IMR-90 (cell line): Measurements from ENCODE around the gene PSME4. TPM values are rescaled to one million over a fixed set of nuclear protein-coding genes. Genes with fewer than 3 reads are reported as not detected.

Source experiments
- ATAC-seq: fragments of 200-7000 bp; cut with Tn5 transposase; 2 replicates; pipeline ENCODE4 v1.9.1; 2020; ENCODE audit warnings: low read depth, mild to moderate bottlenecking, moderate library complexity
- BruUV-seq: library from RNA; stranded (reverse); fragments of 400-500 nt; replicated peaks from 2 replicates; lab custom pipeline; 2021; lab: Mats Ljungman, UMichigan
- CTCF ChIA-PET: fragments of 300-600 bp; formaldehyde crosslinking; extraction: SDS; loops from one replicate; lab custom pipeline; 2021; ENCODE audit warnings: antibody characterized with exemption; lab: Yijun Ruan, JAX
- POLR2A ChIA-PET: fragments of 300-600 bp; sonication (Branson Sonifier 250); formaldehyde crosslinking; loops from one replicate; lab custom pipeline; 2022; ENCODE audit warnings: antibody characterized with exemption; ENCODE audit not compliant: unreplicated experiment; lab: Charles Lee
- DNase-seq: peaks from one replicate; pipeline ENCODE4 v3.0.0; 2013
- H2AFZ ChIP-seq: replicated peaks from 2 replicates; pipeline ENCODE3; 2013; ENCODE audit warnings: low read length, mild to moderate bottlenecking; ENCODE audit not compliant: poor library complexity
- H2AK5ac ChIP-seq: 2 replicates; pipeline ENCODE4 v1.6.1; 2013; ENCODE audit warnings: low read depth, low read length, inconsistent platforms
- H2AK9ac ChIP-seq: replicated peaks from 2 replicates; pipeline ENCODE3; 2013; ENCODE audit warnings: mild to moderate bottlenecking, low read depth, low read length, moderate library complexity; ENCODE audit not compliant: poor library complexity
- H2BK120ac ChIP-seq: 2 replicates; pipeline ENCODE4 v1.6.1; 2013; ENCODE audit warnings: low read depth, low read length, inconsistent platforms
- H2BK15ac ChIP-seq: 3 replicates; pipeline ENCODE4 v1.6.1; 2013; ENCODE audit warnings: low read depth, low read length, inconsistent platforms
- H2BK20ac ChIP-seq: 2 replicates; pipeline ENCODE4 v1.6.1; 2013; ENCODE audit warnings: low read depth, mild to moderate bottlenecking, inconsistent platforms, low read length, moderate library complexity
- H2BK5ac ChIP-seq: 2 replicates; pipeline ENCODE4 v1.6.1; 2013; ENCODE audit warnings: mild to moderate bottlenecking, low read depth, low read length, inconsistent platforms; ENCODE audit not compliant: poor library complexity, severe bottlenecking
- H3K14ac ChIP-seq: replicated peaks from 2 replicates; pipeline ENCODE4 v1.6.1; 2013; ENCODE audit warnings: low read depth, low read length, inconsistent platforms
- H3K18ac ChIP-seq: 2 replicates; pipeline ENCODE4 v1.6.1; 2013; ENCODE audit warnings: low read depth, low read length, control low read depth
- H3K23ac ChIP-seq: 2 replicates; pipeline ENCODE4 v1.6.1; 2013; ENCODE audit warnings: low read depth, low read length, inconsistent platforms
- H3K27ac ChIP-seq: 2 replicates; pipeline ENCODE4 v1.5.1; 2013; ENCODE audit warnings: mild to moderate bottlenecking, control low read depth, low read length; ENCODE audit not compliant: insufficient read depth
- H3K27me3 ChIP-seq: 2 replicates; pipeline ENCODE4 v1.6.1; 2013; ENCODE audit warnings: low read length; ENCODE audit not compliant: control insufficient read depth, insufficient read depth
- H3K36me3 ChIP-seq: 2 replicates; pipeline ENCODE4 v1.6.1; 2013; ENCODE audit warnings: low read length, mixed read lengths; ENCODE audit not compliant: control insufficient read depth, insufficient read depth
- H3K4ac ChIP-seq: 2 replicates; pipeline ENCODE4 v1.6.1; 2013; ENCODE audit warnings: low read depth, low read length, inconsistent platforms
- H3K4me1 ChIP-seq: 2 replicates; pipeline ENCODE4 v1.6.1; 2013; ENCODE audit warnings: low read length, mixed read lengths; ENCODE audit not compliant: control insufficient read depth, insufficient read depth
- H3K4me2 ChIP-seq: 2 replicates; pipeline ENCODE4 v1.6.1; 2013; ENCODE audit warnings: low read depth, mild to moderate bottlenecking, control low read depth, low read length, moderate library complexity
- H3K4me3 ChIP-seq: 2 replicates; pipeline ENCODE4 v1.5.1; 2013; ENCODE audit warnings: low read depth, mild to moderate bottlenecking, control low read depth, low read length, moderate library complexity; ENCODE audit not compliant: insufficient read depth
- H3K56ac ChIP-seq: 2 replicates; pipeline ENCODE4 v1.6.1; 2013; ENCODE audit warnings: low read length, inconsistent platforms; ENCODE audit not compliant: insufficient read depth; ENCODE audit errors: extremely low read depth
- H3K79me1 ChIP-seq, 2 experiments: 2 replicates each; pipeline ENCODE4 v1.6.1; 2013; ENCODE audit warnings: low read length in 2 of 2, inconsistent platforms in 1 of 2, low read depth in 1 of 2
- H3K9ac ChIP-seq: 2 replicates; pipeline ENCODE4 v1.6.1; 2013; ENCODE audit warnings: low read depth, low read length, control low read depth
- H3K9me1 ChIP-seq: 2 replicates; pipeline ENCODE4 v1.6.1; 2013; ENCODE audit warnings: low read length, inconsistent platforms; ENCODE audit not compliant: insufficient read depth
- H3K9me3 ChIP-seq: 2 replicates; pipeline ENCODE4 v1.6.1; 2013; ENCODE audit warnings: low read length; ENCODE audit not compliant: control insufficient read depth, insufficient read depth
- H4K20me1 ChIP-seq: 2 replicates; pipeline ENCODE4 v1.6.1; 2013; ENCODE audit warnings: low read length, inconsistent platforms; ENCODE audit not compliant: insufficient read depth
- H4K5ac ChIP-seq: 2 replicates; pipeline ENCODE4 v1.6.1; 2013; ENCODE audit warnings: mild to moderate bottlenecking, low read depth, low read length, control low read depth
- H4K8ac ChIP-seq, 2 experiments: 2 replicates each; pipeline ENCODE4 v1.6.1; 2013; ENCODE audit warnings: low read depth in 2 of 2, low read length in 2 of 2, control low read depth in 1 of 2, inconsistent platforms in 1 of 2
- H4K91ac ChIP-seq: 2 replicates; pipeline ENCODE4 v1.6.1; 2013; ENCODE audit warnings: low read depth, low read length, inconsistent platforms; ENCODE audit not compliant: insufficient read depth
- CEBPB ChIP-seq: IDR thresholded peaks from 2 replicates; pipeline ENCODE4 v1.6.1; 2012; ENCODE audit warnings: low read depth, low read length, improper control_type of control experiment
- CHD1 ChIP-seq: IDR thresholded peaks from 2 replicates; pipeline ENCODE4 v1.6.1; 2012; ENCODE audit warnings: low read depth, low read length, improper control_type of control experiment
- CTCF ChIP-seq: conservative IDR thresholded peaks from 2 replicates; pipeline ENCODE4 v1.5.1; 2012; ENCODE audit warnings: mild to moderate bottlenecking, low read depth, low read length, improper control_type of control experiment
- ELK1 ChIP-seq: fragments of 150-350 bp; IDR thresholded peaks from 2 replicates; pipeline ENCODE4 v1.6.1; 2016; ENCODE audit warnings: low read depth, mild to moderate bottlenecking, low read length, moderate library complexity, borderline replicate concordance
- FOS ChIP-seq: fragments of 150-350 bp; IDR thresholded peaks from 2 replicates; pipeline ENCODE4 v1.6.1; 2016; ENCODE audit warnings: low read depth, low read length
- MAFK ChIP-seq: IDR thresholded peaks from 2 replicates; pipeline ENCODE4 v1.6.1; 2012; ENCODE audit warnings: low read depth, low read length, improper control_type of control experiment
- MAZ ChIP-seq: IDR thresholded peaks from 2 replicates; pipeline ENCODE4 v1.6.1; 2012; ENCODE audit warnings: low read depth, mild to moderate bottlenecking, low read length, improper control_type of control experiment, moderate library complexity, borderline replicate concordance
- MXI1 ChIP-seq: IDR thresholded peaks from 2 replicates; pipeline ENCODE4 v1.6.1; 2012; ENCODE audit warnings: low read depth, mild to moderate bottlenecking, low read length, moderate library complexity, borderline replicate concordance
- NFE2L2 ChIP-seq: fragments of 150-350 bp; IDR thresholded peaks from 2 replicates; pipeline ENCODE4 v1.6.1; 2016; ENCODE audit warnings: low read depth, mild to moderate bottlenecking, low read length
- POLR2A ChIP-seq: IDR thresholded peaks from 2 replicates; pipeline ENCODE4 v1.6.1; 2012; ENCODE audit warnings: mild to moderate bottlenecking, low read depth, low read length
- RAD21 ChIP-seq: IDR thresholded peaks from 2 replicates; pipeline ENCODE4 v1.6.1; 2012; ENCODE audit warnings: low read length, improper control_type of control experiment
- RCOR1 ChIP-seq: IDR thresholded peaks from 2 replicates; pipeline ENCODE4 v1.6.1; 2012; ENCODE audit warnings: mild to moderate bottlenecking, low read length, improper control_type of control experiment; ENCODE audit not compliant: insufficient replicate concordance
- RFX5 ChIP-seq: IDR thresholded peaks from 2 replicates; pipeline ENCODE4 v1.8.0; 2012; ENCODE audit warnings: low read depth, mild to moderate bottlenecking, low read length, moderate library complexity
- SMC3 ChIP-seq: fragments of 150-350 bp; IDR thresholded peaks from 2 replicates; pipeline ENCODE4 v1.6.1; 2016; ENCODE audit warnings: low read depth, mild to moderate bottlenecking, antibody characterized with exemption, low read length, moderate library complexity
- USF2 ChIP-seq: fragments of 150-350 bp; IDR thresholded peaks from 2 replicates; pipeline ENCODE4 v1.6.1; 2017; ENCODE audit warnings: mild to moderate bottlenecking, antibody characterized with exemption, low read length, low read depth
- WGBS, 2 experiments: methylation state at CpG; one replicate each; pipeline versions ENCODE4 v1.1.5 to v1.1.7; 2013; ENCODE audit warnings: missing lambda C conversion rate in 2 of 2; ENCODE audit not compliant: insufficient read length in 1 of 2; ENCODE audit errors: extremely low coverage in 2 of 2; 5-methylcytosine and 5-hydroxymethylcytosine counted together
- dilution Hi-C: fragments of 300-500 bp; cut with HindIII; formaldehyde crosslinking; loops from one replicate; pipeline ENCODE4 v1.14.3; 2018; ENCODE audit warnings: low sequenced_read_pairs; ENCODE audit not compliant: unreplicated experiment
- in situ Hi-C: fragments of 300-500 bp; cut with MboI; formaldehyde crosslinking; loops from 3 replicates; pipeline ENCODE4 v1.14.3; 2019; ENCODE audit warnings: low sequenced_read_pairs, inconsistent platforms, mixed read lengths
- intact Hi-C: fragments of 100-400 bp; cut with micrococcal nuclease; formaldehyde crosslinking; loops from 2 replicates; pipeline ENCODE4 v1.10.0; 2022
- polyA plus RNA-seq, 3 experiments: library from polyadenylated mRNA; depleted of rRNA; stranded (reverse); fragments of >200 nt; gene quantifications; 2 replicates each; pipeline ENCODE4 v1.2.3, GENCODE V29; 2012; ENCODE audit warnings: low replicate concordance in 1 of 3
- total RNA-seq: library from RNA; depleted of rRNA; stranded (reverse); fragments of >200 nt; gene quantifications from 2 replicates; pipeline ENCODE4 v1.2.3, GENCODE V29; 2012

PSME4 gene
- total and polyA plus RNA-seq, 2 of the 4 experiments (the other 2 are of a cell fraction), result 28.2 to 61.3 TPM

GRCh38 chr2:53861824-53862223 lies 109.0 kb downstream of the PSME4 start:
- Histone ChIP-seq H2BK5ac (no peak overlapping the region), H3K4ac (no peak overlapping the region), H3K79me1 (peaks cover 6 to 10% of the 10 kb centered on the region in 2 experiments; a peak in 3 of 4 replicates), H2BK120ac (no peak overlapping the region), H3K27me3 (no peaks in the 10 kb centered on the region), H2BK15ac (no peak overlapping the region), H2AK9ac (no peak overlapping the region), H2AK5ac (no peak overlapping the region), H4K20me1 (no peaks in the 10 kb centered on the region), H3K56ac (no peak overlapping the region), H3K27ac (no peak overlapping the region), H4K8ac (no peak overlapping the region), H4K5ac (no peak overlapping the region), H3K4me2 (no peak overlapping the region), H3K14ac (no peak overlapping the region), H3K9ac (no peak overlapping the region), H3K18ac (no peak overlapping the region), H3K4me1 (no peaks in the 10 kb centered on the region), H2AFZ (no peak overlapping the region), H4K91ac (no peak overlapping the region), H3K23ac (no peak overlapping the region), H3K9me1 (no peaks in the 10 kb centered on the region; the same call in 1 of the 2 replicates), H3K4me3 (no peak overlapping the region), H3K9me3 (no peaks in the 10 kb centered on the region), H3K36me3 (peaks cover 10% of the 10 kb centered on the region), H2BK20ac (no peak overlapping the region)
- no peak for ATAC-seq
- ChIA-PET CTCF (no interaction called here), POLR2A (no interaction called here)
- dilution Hi-C loops (no loop called here), intact Hi-C loops (no loop called here), in situ Hi-C loops (no loop called here)
- no peak for TF ChIP-seq CHD1
- TF ChIP-seq POLR2A, result no peak
- TF ChIP-seq ELK1, result no peak
- TF ChIP-seq USF2, result no peak
- no peak for TF ChIP-seq MAFK
- no peak for TF ChIP-seq FOS
- no peak for TF ChIP-seq MXI1
- TF ChIP-seq CEBPB, result no peak
- TF ChIP-seq RCOR1, result no peak
- TF ChIP-seq CTCF, result no peak
- TF ChIP-seq MAZ, result no peak
- no peak for TF ChIP-seq SMC3
- TF ChIP-seq RFX5, result no peak
- TF ChIP-seq NFE2L2, result no peak
- no peak for TF ChIP-seq RAD21
- WGBS, 2 experiments, result no CpG with 5 or more reads among the region's 5 CpGs
- no TSS peak for BruUV-seq
- no peak for DNase-seq
